Dermis blood vessel endothelial cell (primary cell): ENCODE measurements around the gene MYO16. TPM values are rescaled to one million over a fixed set of nuclear protein-coding genes. Genes with fewer than 3 reads are reported as not detected.

ENCODE experiments used
- DNase-seq: peaks from one replicate; pipeline ENCODE4 v3.0.0; 2010
- total RNA-seq: library from RNA; depleted of rRNA; stranded (reverse); fragments of >200 nt; gene quantifications from 2 replicates; pipeline ENCODE4 v1.2.3, GENCODE V29; 2014

MYO16 gene
- total RNA-seq, 1 donor from 2014 or later, result not detected

DNA sequence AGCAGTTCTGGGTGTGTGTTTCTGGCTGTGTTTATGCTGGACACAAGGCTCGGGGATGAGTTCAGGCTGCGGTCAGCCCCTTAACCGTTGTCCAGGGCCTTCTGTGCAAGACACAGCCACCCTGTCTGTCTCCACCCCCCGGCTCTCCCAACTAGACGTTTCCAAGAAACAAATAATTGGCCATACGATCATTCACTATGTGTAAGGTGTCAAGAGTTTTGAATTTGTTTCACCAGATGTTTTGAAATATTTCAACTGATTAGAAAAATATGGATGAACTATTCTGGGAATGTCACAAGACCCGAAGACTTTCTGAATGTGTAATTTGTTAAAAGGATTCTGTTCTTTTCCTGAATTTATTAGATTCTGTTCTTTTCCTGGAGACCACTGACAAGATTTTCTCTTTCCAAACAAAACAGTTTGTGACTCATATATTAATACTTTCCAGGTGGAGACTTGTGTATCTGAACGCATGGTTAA lies 318.2 kb downstream of the MYO16 start:
- DNase-seq, result no peak

DNA sequence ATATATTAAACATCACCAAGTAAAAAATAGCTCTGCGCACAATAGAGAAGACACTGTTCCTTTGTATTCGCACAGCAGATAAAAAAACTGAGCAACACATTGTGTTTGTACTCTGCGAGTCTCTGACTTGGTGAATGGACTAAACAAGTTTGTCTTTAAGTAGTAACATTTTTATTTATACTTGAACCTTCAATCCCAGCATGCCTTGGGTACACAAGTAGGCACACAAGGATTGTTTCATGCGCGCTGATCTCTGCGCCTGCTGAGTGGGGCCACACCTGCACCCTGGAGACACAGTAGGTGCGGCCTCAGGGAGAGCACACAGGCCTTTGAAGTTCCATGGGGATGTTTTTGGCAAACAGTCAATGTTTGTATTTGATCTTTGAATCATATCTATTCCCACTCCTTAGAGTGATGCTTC lies 318.9 kb downstream of the MYO16 start:
- DNase-seq, result no peak

DNA sequence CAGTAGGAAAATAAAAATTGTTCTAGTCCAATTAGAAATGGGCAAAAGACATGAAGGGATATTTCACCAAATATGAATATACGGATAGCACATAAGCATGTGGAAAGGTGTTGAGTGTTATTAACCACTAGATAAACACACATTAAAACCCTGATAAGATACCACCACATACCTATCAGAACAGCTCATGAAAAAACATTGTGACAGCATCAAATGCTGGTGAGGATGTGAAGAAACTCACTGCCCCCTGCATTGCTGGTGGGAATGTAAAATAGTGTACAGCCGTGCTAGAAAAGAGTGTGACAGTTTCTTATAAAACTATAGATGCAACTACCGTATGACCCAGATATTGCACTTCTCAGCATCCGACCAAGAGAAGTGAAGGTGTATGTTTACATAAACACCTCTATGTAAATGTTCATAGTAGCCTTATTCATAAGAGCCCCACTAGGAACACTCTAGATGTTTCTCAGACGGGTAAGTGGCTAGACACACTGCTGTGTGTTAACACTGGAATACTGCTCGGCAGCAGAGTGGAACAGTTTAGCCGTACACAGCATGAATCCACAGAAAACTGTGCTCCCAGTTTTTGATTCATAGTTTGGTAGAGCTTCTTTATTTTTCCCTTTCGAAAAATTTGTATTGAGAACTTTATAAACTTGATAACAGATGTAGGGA lies 321.1 kb downstream of the MYO16 start:
- DNase-seq, result no peak

DNA sequence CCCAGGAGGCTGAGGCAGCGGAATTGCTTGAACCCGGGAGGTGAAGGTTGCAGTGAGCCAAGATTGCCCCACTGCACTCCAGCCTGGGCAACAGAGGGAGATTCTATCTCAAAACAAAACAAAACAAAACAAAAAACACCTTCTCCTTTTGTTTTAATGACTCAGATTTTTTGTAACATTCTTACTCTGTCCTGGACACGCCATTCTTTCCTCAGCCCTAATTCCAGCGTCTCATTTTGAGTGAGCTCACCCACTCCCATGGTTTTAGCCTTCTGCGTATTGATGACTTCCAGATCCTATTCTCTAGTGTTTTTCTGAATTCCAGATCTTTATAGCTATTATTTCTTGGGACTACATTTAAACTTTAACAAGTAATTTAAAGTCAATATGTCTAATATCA lies 326.3 kb downstream of the MYO16 start:
- DNase-seq, result no peak

DNA sequence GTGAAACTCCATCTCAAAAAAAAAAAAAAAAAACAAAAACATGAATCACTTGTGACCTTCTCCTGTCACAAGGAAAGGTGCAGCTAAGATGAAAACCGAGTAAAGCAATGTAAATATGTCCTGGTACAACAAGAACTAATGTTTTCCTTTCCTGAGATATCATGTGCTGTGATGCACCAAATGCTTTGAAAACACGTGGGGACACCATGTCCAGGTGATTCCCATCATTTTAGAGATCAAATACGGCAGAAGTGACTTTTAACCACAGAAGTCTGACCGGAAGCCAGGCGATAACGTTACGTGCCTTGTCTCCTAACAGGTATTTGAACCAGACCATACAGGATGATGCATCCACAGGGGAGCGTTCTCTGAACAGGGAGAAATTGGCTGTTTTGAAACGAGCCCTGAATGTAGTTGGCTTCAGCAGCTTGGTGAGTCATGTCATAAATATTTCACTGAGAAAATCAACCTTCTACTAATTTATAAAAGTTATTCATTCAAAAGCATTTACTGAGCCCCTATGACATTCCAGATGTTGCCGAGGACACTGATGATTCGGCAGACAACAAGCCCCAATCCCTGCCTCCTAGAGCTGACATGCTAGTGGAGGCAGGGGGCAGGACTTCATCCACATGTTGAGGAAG lies 328.1 kb downstream of the MYO16 start:
- DNase-seq, result peak; percentile 71

DNA sequence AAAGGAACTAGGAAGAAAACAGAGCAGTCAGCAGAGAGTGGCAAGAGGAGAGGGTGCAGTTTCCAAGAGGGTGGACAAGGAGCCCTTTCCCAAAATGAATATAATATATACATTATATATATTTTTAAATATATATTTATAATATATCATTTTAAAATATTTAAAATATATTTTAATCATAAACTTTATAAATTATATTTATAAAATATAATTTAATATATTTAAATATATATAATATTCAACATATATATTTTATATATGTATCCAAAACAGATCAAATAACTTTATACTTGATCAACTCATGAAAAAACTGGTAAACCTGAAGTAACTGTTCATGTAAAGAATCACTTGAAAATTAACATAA lies 328.6 kb downstream of the MYO16 start:
- no peak for DNase-seq

DNA sequence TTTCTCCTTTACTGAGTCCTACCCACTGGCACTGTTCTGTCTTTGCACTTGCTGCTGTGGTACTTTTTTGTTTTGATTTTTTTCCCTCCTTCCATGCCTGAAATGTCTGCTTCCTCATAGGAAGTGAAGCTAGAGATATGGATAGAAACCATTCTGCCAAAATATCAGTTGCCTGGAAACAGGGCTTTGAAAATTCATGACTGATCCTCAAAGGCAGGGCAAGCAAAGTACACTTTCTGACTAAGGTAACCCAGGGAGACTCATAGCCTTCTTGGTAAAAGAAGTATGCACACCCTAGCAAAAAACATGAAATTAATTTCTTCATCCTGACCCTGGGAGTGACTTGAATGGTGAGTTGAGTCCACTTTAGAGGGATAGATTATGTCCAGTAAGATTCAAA lies 329.8 kb downstream of the MYO16 start:
- DNase-seq, result peak; percentile 44

DNA sequence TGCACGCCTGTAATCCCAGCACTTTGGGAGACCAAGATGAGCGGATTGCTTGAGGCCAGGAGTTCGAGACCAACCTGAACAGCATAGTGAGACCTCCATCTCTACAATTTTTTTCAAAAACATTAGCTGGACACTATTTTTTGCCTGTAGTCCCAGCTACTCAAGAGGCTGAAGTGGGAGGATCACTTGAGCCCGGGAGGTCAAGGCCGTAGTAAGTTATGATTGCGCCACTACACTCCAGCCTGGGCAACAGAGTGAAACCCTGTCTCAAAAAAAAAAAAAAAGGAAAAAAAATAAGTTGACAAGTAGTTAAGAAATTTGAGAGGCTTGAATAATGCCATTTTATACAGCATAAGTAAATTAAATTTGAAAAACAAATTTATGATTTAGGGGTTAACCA lies 330.6 kb downstream of the MYO16 start:
- DNase-seq, result no peak

DNA sequence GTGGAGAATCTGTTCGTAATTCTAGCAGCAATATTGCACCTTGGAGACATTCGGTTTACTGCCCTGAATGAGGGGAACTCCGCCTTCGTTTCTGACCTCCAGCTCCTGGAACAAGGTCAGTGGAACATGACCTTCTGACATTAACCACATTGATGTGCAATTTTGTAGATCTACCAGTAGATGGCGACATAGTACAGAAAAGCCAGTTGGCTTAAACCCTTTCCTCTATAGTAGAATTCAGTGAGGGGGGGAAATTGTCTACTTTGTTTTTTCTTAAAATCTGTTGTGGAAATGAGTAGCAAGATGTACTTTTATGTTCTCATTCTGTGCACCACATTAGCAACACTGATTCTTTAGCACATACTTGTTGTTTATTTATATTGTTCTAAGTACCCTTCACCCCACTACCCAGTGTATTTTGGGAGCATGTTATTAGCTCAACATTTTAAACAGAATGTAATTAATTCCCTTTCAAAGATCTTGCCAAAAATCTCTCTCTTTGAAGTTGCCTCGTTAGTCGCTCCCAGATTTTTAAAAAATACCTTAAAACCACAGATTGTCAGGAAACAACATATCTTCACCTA lies 332.2 kb downstream of the MYO16 start:
- peak; percentile 70 for DNase-seq

DNA sequence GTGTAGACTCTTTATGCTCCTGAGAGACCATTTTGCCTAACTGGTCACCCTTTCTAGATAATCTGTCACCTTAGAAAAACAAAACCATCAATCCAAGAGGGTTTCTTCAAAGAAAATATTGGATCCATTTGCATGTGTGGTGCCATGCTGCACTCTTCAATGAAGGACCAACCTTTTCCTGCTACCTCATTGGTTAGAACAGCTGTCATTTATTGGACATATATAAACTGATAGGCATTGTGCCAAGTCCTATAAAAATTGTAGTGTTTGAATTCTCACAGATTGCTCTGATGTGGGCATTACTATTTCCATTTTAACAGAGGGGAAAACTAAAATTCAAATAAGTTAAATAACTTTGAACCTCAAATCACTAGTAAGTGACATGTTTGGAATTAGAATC lies 333.2 kb downstream of the MYO16 start:
- DNase-seq, result peak; percentile 13

DNA sequence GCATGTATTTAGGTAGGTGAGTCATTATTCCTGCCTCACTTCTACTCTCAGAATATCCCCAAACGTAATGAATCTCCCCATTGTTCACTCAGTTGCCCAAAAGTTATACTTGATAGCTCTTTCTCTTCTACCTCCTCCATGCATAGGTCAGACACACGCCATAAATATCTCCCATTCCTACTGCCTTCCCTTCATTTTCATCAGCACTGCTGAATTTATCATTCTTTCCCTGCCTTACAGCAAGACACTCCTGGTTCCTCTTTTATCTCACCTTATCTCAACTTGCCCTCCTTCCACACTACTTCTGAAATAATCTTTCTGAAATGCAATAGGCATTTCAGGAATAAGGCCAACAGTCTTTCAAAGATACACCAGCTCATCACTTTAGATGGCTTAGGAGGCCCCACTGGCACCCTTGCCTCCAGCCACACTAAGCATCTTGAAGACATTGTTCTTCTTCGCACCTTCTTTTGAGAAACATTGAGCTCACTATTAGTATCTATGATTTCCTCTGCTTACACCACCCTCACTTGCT lies 333.9 kb downstream of the MYO16 start:
- no peak for DNase-seq

DNA sequence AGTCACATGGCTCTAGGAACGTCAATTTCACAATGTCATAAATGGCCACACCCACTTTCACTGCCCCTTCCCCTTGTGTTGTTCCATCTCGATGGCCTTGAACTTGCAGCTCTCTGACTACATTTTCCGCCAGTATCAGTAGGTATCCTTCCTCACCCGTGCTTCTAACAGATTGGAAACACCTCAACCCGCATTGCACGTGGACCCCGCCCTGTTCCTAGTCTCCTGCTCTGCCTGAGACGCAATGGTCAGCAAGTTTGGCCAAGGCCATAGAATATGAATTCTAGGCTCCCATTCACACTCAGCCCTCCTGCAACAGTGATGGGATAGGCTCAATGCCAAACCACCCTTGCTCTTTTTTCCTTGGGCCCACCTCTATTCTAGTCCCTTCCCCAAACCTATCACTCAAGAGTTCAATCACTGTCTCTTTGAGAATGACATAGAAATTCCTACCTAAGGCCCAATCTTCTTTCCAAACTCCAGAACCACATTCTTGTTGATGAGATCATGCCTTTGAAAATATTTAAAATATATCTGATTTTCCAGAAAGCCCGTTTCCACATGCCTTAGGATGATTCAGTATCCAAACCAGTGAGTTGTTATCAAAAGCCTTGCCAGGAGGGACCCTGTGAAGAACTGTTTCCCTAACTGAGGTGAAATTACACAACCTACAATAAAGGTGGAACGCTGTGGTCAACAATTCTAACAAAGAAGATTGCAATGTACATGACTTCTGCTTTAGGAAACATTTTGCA lies 334.6 kb downstream of the MYO16 start:
- no peak for DNase-seq

DNA sequence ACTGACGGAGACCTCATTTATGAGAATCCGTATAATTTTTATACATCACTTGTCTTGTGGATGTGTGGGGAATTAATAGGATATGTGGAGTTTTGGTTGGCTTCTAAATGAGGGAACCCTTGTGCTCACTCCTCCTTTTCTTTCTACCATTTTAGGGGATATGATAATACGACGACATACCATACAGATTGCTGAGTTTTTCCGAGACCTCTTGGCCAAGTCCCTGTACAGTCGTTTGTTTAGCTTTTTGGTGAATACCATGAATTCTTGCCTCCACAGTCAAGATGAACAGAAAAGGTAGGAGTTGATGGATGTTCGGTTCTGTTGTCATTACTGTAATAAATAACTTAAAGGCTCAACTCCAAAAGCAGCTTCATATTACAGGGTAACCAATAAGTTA lies 335.2 kb downstream of the MYO16 start:
- no peak for DNase-seq

DNA sequence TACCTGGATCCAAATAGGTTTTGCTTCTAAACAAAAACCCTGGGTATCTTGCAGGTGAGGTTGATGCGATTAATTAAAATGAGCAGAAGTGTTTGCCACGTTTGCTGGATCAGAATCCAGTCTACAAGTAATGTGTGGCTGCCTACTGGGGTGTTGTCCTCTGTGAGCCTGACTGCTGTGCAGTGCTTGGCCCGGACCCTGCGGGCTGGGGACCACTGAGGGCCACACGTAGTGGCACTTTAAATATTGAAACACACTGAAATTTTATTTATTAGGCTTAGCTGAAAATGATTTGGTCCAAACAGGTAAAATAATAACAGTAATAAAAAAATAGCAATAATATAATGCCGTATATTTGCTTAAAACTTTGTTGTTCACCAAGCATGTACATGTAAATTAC lies 338.0 kb downstream of the MYO16 start:
- DNase-seq, result no peak

DNA sequence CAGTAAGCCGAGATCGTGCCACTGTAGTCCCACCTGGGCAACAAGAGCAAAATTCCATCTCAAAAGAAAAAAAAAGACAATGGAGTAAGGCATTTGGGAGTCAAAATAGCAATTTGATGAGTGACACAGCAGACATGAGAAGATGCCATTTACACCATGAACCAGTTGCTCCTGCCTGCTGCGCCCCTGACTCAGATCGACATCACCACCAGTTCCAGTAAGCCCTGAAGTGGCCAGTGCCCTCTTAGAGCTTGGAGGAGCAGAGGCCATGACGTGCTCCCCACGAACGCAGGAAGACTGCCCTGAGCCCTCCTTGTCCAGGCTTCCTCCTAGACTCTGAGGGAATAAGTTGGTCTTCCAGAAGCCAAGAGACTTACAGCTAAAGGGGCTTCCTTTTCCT lies 339.2 kb downstream of the MYO16 start:
- DNase-seq, result no peak

DNA sequence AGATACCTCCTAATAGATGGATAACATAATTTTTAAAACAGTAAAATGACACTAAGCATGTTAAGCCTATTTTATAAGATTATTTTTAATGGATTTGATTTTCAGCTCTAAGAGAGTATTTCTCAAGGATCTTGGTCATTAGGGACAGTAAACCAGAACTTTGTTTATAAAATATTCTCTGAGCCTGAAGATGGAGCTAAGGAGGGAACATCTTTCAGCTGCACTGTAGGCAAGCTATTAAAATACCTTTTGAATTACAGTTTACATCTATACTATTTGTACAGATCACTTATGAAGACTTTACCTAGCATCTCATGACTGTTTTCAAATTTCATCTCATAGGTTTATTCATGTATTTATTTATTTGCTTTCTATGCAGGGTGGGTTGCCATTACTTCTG lies 345.3 kb downstream of the MYO16 start:
- no peak for DNase-seq

DNA sequence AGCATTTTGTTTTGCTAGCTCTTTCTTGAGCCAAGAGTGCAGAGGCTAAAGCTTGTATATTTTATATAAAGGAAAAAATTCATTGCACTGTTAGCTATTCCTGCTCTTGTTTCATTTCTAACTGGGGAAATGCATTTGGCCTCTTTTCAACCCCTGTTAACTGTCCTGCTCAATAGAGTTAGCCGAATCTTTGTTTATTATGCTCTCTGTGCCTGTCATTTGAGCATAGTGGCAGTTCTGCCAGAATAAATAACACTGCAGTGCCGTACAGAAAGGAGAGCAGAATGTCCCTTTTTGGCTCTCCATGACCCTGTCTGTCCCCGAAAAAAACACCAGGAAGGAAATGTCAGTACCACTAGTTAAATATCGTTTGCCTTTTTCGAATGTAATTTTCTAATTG lies 350.8 kb downstream of the MYO16 start:
- DNase-seq, result no peak

DNA sequence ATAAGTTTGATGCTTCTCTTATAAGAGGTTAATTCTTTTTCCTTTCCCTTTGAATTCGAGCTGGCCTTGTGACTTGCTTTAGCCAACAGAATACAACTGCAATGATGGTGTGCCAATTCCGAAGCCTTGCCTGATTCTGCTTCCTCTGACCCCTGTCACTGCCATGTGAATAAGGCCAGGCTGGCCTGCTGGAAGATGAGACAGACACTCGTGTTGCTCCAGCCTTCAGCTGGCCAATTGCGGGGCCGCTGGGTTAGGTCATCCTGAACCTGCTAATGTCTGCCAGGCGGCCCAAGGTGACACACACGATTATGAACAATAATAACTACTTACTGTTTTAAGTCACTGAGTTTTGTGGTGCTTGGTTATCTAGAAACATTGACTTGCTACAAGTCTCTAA lies 352.0 kb downstream of the MYO16 start:
- no peak for DNase-seq

DNA sequence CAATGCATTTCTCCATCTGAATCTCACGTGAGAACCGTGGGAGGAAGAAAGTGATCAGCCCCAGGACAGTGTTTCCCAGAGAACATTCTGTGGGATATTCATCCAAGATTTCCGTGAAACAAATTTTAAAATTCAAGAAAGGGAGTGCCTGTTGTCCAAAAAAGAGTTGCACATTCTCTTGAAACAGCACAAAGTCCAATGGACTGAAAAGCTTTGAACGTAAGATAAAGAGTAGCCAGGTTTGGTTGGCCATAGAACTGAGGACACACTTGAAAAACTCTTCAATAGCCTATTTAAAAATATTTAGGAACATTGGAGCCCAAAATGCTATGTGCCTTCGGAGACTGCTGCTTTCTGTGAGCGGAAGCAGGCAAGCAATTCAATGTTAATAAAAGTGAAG lies 353.9 kb downstream of the MYO16 start:
- DNase-seq, result no peak

DNA sequence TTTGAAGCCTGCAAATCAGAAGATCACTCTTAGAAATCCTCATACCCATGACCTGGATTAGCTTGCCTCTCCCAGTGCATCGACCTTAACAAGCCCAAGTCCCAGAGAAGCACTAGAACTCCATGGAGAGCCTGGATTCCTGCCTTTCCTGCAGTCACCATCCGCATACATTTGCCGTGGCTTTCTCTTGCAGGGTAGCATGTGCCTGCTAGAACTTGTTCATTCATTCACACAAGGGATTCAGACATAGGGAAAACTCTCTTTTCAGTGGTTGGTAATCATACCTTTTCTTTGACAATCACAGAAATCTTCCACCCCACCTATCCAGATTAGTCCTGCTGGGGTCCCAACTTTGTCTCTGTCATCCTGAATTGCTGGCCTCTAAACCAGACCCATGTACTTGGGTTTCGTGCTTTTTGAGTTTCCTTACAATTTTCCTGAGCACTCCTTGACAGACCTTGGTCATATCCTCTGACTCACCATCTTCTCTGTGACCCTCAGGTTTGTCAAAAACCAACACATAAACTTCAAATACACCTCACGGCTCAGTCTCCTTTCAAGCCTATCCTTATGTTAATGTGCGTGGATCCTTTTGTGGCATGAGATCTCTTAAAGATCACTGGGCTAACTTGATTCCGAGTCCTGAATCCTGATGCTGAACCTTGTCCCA lies 355.0 kb downstream of the MYO16 start:
- no peak for DNase-seq

DNA sequence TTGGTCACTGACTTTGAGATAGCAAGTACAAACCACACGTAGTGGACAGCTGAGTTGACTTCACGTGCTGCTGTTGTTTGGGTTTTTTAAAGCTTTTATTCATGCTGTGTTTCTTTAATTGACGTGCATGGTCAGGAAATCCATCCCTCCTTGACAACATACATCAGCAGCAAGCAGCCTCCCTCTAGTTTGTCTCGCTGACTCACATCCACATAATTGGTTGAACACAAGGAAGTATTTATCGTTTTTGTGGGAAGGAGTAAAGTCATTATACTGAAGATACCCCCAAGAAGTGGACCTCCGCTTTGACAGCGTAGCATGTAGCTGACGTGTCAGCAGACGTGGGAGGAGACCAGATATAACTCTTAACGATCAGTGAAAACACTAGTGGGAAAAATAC lies 355.8 kb downstream of the MYO16 start:
- DNase-seq, result no peak

DNA sequence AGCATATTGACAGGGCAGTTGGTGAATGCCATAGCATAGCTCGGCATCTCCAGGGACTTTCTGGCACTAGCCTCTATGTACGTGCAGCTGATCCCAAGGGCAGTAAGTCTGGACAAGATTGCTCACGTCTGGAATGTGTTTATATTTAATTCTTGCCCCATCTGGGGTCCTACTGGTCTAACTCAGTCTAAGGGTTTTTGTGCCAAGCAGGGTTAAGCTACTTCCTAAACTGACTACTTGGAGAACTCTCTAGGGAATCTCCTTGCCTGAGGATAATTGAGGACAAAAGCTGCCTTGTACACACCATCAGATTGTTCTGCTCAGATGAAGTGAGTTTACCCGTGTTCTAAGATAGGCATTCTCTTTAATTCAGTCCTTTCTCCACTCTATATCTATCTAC lies 358.1 kb downstream of the MYO16 start:
- DNase-seq, result no peak

DNA sequence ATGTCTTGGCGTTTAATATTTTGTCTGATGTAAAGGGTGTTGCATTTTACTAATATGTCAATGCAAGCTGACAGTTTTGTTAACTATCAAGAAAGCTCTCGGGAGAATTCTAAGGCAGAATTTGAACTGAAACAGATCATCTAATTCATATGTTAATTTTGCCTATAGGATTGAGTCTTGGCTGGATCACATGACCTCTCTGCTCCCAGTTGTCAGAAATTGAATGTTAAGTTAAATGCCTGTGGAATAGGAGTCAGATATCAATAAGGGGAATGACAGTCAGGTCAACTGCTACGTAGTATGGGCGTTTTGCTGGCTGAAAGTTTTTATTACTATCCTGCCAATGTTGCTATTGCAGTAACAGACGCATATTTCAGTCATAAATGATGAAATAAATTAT lies 358.5 kb downstream of the MYO16 start:
- DNase-seq, result no peak
